Keratinocyte (primary cell): ENCODE data around the gene GALNT7. TPM values are rescaled to one million over a fixed set of nuclear protein-coding genes. Genes with fewer than 3 reads are reported as not detected.

ENCODE experiments used
- DNase-seq: peaks from one replicate; pipeline ENCODE4 v3.0.0-alpha.2; 2011; ENCODE audit warnings: low read depth, missing footprints, low spot score
- FAIRE-seq: peaks from 2 replicates; lab custom pipeline; 2011; peaks lifted over from hg19 to GRCh38; lab: Jason Lieb, UNC
- H2AFZ ChIP-seq: 2 replicates; pipeline ENCODE4 v1.6.0; 2012; ENCODE audit warnings: low read length, control low read depth, inconsistent platforms; ENCODE audit not compliant: control insufficient read depth
- H3K27ac ChIP-seq: 2 replicates; pipeline ENCODE4 v1.5.1; 2011; ENCODE audit warnings: low read length; ENCODE audit not compliant: control insufficient read depth, insufficient read depth
- H3K27me3 ChIP-seq: 3 replicates; pipeline ENCODE4 v1.6.0; 2011; ENCODE audit warnings: low read length; ENCODE audit not compliant: control insufficient read depth, insufficient read depth; ENCODE audit errors: extremely low read depth
- H3K36me3 ChIP-seq, 2 experiments: 2 replicates in 1 of 2; 3 replicates in 1 of 2; pipeline ENCODE4 v1.5.1; 2011; ENCODE audit warnings: low read length in 2 of 2, mild to moderate bottlenecking in 1 of 2; ENCODE audit not compliant: control insufficient read depth in 2 of 2, insufficient read depth in 2 of 2; ENCODE audit errors: extremely low read depth in 1 of 2
- H3K4me1 ChIP-seq: 3 replicates; pipeline ENCODE4 v1.5.1; 2011; ENCODE audit warnings: low read length; ENCODE audit not compliant: control insufficient read depth, insufficient read depth; ENCODE audit errors: extremely low read depth
- H3K4me2 ChIP-seq: 3 replicates; pipeline ENCODE4 v1.6.0; 2011; ENCODE audit warnings: low read depth, low read length; ENCODE audit not compliant: control insufficient read depth, insufficient read depth; ENCODE audit errors: extremely low read depth
- H3K4me3 ChIP-seq, 3 experiments: fragments of 200-600 bp in 1 of 3; sonication (generic) in 1 of 3; 2 replicates in 2 of 3; 3 replicates in 1 of 3; pipeline ENCODE4 v1.5.1; 2011 to 2016; ENCODE audit warnings: low read length in 3 of 3, mild to moderate bottlenecking in 3 of 3, control low read depth in 2 of 3, inconsistent platforms in 1 of 3, low read depth in 1 of 3, mixed read lengths in 1 of 3, mixed run types in 1 of 3, moderate library complexity in 1 of 3; ENCODE audit not compliant: control insufficient read depth in 2 of 3, insufficient read depth in 2 of 3; ENCODE audit errors: extremely low read depth in 1 of 3
- H3K79me2 ChIP-seq: 2 replicates; pipeline ENCODE4 v1.6.0; 2012; ENCODE audit warnings: low read length; ENCODE audit not compliant: control insufficient read depth, insufficient read depth
- H3K9ac ChIP-seq: 3 replicates; pipeline ENCODE4 v1.6.0; 2011; ENCODE audit warnings: low read length; ENCODE audit not compliant: control insufficient read depth, insufficient read depth; ENCODE audit errors: extremely low read depth
- H3K9me1 ChIP-seq: 3 replicates; pipeline ENCODE4 v1.6.0; 2011; ENCODE audit warnings: low read length; ENCODE audit not compliant: control insufficient read depth, insufficient read depth; ENCODE audit errors: extremely low read depth
- H3K9me3 ChIP-seq: 2 replicates; pipeline ENCODE4 v1.5.1; 2012; ENCODE audit warnings: low read depth, low read length; ENCODE audit not compliant: control insufficient read depth
- H4K20me1 ChIP-seq: 3 replicates; pipeline ENCODE4 v1.6.0; 2011; ENCODE audit warnings: low read length; ENCODE audit not compliant: control insufficient read depth, insufficient read depth; ENCODE audit errors: extremely low read depth
- CTCF ChIP-seq, 3 experiments: IDR thresholded peaks in 1 of 3; conservative IDR thresholded peaks in 1 of 3; optimal IDR thresholded peaks in 1 of 3; 2 replicates in 2 of 3; 3 replicates in 1 of 3; pipeline versions ENCODE3 to v1.5.1; 2011; ENCODE audit warnings: low read length in 3 of 3, mild to moderate bottlenecking in 3 of 3, moderate library complexity in 2 of 3, control low read depth in 1 of 3, inconsistent platforms in 1 of 3; ENCODE audit not compliant: insufficient read depth in 2 of 3; ENCODE audit errors: extremely low read depth in 1 of 3
- EZH2 ChIP-seq: IDR thresholded peaks from one replicate; pipeline ENCODE4 v1.6.1; 2012; ENCODE audit warnings: inconsistent platforms, mild to moderate bottlenecking, low read length, moderate library complexity
- dilution Hi-C: fragments of 300-500 bp; cut with MboI; formaldehyde crosslinking; loops from one replicate; pipeline ENCODE4 v1.7.0; 2020; ENCODE audit warnings: low sequenced_read_pairs; ENCODE audit not compliant: extremely low pct_ligation_motif_present
- polyA plus RNA-seq, 5 experiments: library from polyadenylated mRNA; depleted of rRNA in 3 of 5; stranded (reverse) in 3 of 5; stranded (forward) in 1 of 5; unstranded in 1 of 5; fragments of >200 nt; gene quantifications; 1 replicate in 1 of 5; 2 replicates in 3 of 5; 3 replicates in 1 of 5; pipeline versions ENCODE4 v1.2.1 to v1.2.3, GENCODE V29; 2011 to 2012; ENCODE audit warnings: missing spikeins in 2 of 5, low read depth in 1 of 5, low replicate concordance in 1 of 5

Gene GALNT7
- polyA plus RNA-seq, 1 donor (not counting 4 experiments of a cell fraction or from before 2014, with no cell fraction given), result 28.8 TPM

GRCh38 chr4:173264684-173265185, 96.1 kb downstream of the GALNT7 start:
- no peaks in the 10 kb centered on the region for H3K9me1 ChIP-seq
- no peak overlapping the region for H3K27ac ChIP-seq
- no peaks in the 10 kb centered on the region for H3K4me1 ChIP-seq
- H3K4me3 ChIP-seq, result no peak overlapping the region
- no peaks in the 10 kb centered on the region for H3K79me2 ChIP-seq
- H3K9ac ChIP-seq, result no peak overlapping the region
- H2AFZ ChIP-seq, result no peak overlapping the region
- no peak overlapping the region for H3K4me2 ChIP-seq
- no peaks in the 10 kb centered on the region for H3K27me3 ChIP-seq
- no peak for DNase-seq
- no peaks in the 10 kb centered on the region for H4K20me1 ChIP-seq
- dilution Hi-C loops, result no loop called here
- H3K9me3 ChIP-seq, result no peaks in the 10 kb centered on the region
- no peak for TF ChIP-seq CTCF (optimal IDR thresholded peaks at IDR 0.05 in 1 of 3, IDR thresholded peaks at IDR 0.05 in 1 of 3, conservative IDR thresholded peaks at IDR 0.05 in 1 of 3; ENCODE audit: extremely low read depth in 1 of 3, insufficient read depth in 2 of 3, low read length in 3 of 3)
- no peak for TF ChIP-seq EZH2
- no peak for FAIRE-seq
- H3K36me3 ChIP-seq, result no peaks in the 10 kb centered on the region

- H3K9me3 ChIP-seq, result no peaks in the 10 kb centered on the region
- no peak overlapping the region for H2AFZ ChIP-seq
- no peak overlapping the region for H3K4me3 ChIP-seq
- no peak for TF ChIP-seq EZH2
- TF ChIP-seq CTCF (optimal IDR thresholded peaks at IDR 0.05 in 1 of 3, IDR thresholded peaks at IDR 0.05 in 1 of 3, conservative IDR thresholded peaks at IDR 0.05 in 1 of 3; ENCODE audit: extremely low read depth in 1 of 3, insufficient read depth in 2 of 3, low read length in 3 of 3), result no peak
- FAIRE-seq (no peak), DNase-seq (no peak)
- no peak overlapping the region for H3K9ac ChIP-seq
- no peak overlapping the region for H3K27ac ChIP-seq
- dilution Hi-C loops, result no loop called here
- H3K79me2 ChIP-seq, result no peaks in the 10 kb centered on the region
- H4K20me1 ChIP-seq, result no peaks in the 10 kb centered on the region
- no peaks in the 10 kb centered on the region for H3K4me1 ChIP-seq
- no peaks in the 10 kb centered on the region for H3K27me3 ChIP-seq
- no peaks in the 10 kb centered on the region for H3K9me1 ChIP-seq
- H3K36me3 ChIP-seq, result no peaks in the 10 kb centered on the region
- no peak overlapping the region for H3K4me2 ChIP-seq
Measured at GRCh38 chr4:173265751-173266150, 97.1 kb downstream of the GALNT7 start.
